Measurements from ENCODE around the gene MAP3K12. TPM values are rescaled to one million over a fixed set of nuclear protein-coding genes. Genes with fewer than 3 reads are reported as not detected.
"Not testable (repeated sequence)": the region's sequence is repeated elsewhere in the genome, so short reads cannot be mapped to it uniquely, and the experiment has no call there.

MAP3K12 gene
- total RNA-seq (ENCODE audit: low replicate concordance): 10.6 and 31.6 TPM in 2 replicates
- long read RNA-seq, partial matches to known transcripts: 0 of 2 reads
- long read RNA-seq, other reads (novel, unspliced or antisense): 2 of 2 reads

DNA sequence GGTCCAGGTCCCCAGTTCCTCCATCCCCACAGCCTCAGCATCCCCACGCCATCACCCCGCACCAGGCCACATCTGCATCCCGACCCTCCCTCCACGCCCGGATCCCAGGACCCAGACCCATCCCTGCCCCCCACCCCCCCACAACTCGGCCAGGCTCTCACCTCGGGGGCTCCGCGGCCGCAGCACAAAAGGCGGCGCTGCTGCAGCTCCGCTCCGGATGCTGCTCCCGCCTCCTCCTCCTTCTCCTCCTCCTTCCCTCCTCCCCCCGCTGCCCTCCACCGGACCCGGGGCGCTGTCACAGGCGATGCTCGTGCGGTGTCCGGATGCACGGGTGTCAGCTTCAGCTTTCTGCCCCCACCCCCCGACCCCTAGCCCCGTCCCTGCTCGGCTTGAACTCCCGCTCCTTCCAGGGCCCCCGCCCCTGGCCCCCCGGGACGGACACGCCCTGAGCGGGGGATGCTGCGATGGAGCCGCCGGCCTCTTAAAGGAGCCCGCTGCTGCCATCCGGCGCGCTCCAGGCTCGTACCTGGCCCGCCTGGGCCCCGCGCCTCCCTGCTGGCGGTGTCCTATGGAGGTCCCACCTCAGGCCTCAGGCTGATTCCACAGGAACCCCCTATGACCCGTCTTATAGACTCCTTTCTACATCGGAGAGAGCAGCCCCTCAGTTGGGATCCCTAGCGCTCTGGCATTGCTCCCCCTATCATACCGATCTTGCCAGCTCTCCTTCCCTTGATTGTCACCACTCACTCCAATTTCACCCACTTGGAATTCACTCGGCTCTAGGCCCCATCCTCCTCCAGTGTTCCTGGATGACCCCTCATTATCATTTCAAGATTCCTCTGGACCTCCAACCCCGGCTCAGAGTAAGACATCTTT lies at the start of gene MAP3K12:
TSS of gene MAP3K12 (minus strand) at position 193 of the 876 bp plus-strand sequence. CDS start 12,067 bp downstream, outside the sequence.
- no peaks in the 10 kb centered on the region for H3K27me3 Mint-ChIP-seq
- peaks cover 37% of the 10 kb centered on the region for H3K4me1 Mint-ChIP-seq (ENCODE audit: unreplicated experiment)
- H3K27ac Mint-ChIP-seq: peak within 1 kb of the TSS; percentile 94
- H3K9me3 Mint-ChIP-seq: peaks cover 3% of the 10 kb centered on the region
- no peaks in the 10 kb centered on the region for H3K36me3 Mint-ChIP-seq
- peak within 1 kb of the TSS; percentile 91 for H3K4me3 Mint-ChIP-seq
- TF ChIP-seq, protein P1, sequence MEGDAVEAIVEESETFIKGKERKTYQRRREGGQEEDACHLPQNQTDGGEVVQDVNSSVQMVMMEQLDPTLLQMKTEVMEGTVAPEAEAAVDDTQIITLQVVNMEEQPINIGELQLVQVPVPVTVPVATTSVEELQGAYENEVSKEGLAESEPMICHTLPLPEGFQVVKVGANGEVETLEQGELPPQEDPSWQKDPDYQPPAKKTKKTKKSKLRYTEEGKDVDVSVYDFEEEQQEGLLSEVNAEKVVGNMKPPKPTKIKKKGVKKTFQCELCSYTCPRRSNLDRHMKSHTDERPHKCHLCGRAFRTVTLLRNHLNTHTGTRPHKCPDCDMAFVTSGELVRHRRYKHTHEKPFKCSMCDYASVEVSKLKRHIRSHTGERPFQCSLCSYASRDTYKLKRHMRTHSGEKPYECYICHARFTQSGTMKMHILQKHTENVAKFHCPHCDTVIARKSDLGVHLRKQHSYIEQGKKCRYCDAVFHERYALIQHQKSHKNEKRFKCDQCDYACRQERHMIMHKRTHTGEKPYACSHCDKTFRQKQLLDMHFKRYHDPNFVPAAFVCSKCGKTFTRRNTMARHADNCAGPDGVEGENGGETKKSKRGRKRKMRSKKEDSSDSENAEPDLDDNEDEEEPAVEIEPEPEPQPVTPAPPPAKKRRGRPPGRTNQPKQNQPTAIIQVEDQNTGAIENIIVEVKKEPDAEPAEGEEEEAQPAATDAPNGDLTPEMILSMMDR (conservative IDR thresholded peaks at IDR 0.05): no peak
- DNase-seq (ENCODE audit: extremely low spot score, unreplicated experiment): no peak

GRCh38 chr12:53548354-53548753 lies 49.1 kb upstream of the MAP3K12 start:
- not testable (repeated sequence) for H3K4me3 Mint-ChIP-seq; H3K9me3 Mint-ChIP-seq; DNase-seq (ENCODE audit: extremely low spot score, unreplicated experiment); H3K27ac Mint-ChIP-seq; H3K27me3 Mint-ChIP-seq; H3K36me3 Mint-ChIP-seq
- H3K4me1 Mint-ChIP-seq (ENCODE audit: unreplicated experiment): peaks cover 12% of the 10 kb centered on the region

GRCh38 chr12:53543539-53543938 lies 44.3 kb upstream of the MAP3K12 start:
- Mint-ChIP-seq H3K36me3 (peaks cover 7% of the 10 kb centered on the region), H3K4me1 (ENCODE audit: unreplicated experiment) (peaks cover 8% of the 10 kb centered on the region), H3K9me3 (no peaks in the 10 kb centered on the region), H3K4me3 (no peak overlapping the region), H3K27me3 (no peaks in the 10 kb centered on the region), H3K27ac (peak overlapping the region; percentile 81)
- TF ChIP-seq, protein P1 (conservative IDR thresholded peaks at IDR 0.05): peak; percentile 87
- no peak for DNase-seq (ENCODE audit: extremely low spot score, unreplicated experiment)

DNA sequence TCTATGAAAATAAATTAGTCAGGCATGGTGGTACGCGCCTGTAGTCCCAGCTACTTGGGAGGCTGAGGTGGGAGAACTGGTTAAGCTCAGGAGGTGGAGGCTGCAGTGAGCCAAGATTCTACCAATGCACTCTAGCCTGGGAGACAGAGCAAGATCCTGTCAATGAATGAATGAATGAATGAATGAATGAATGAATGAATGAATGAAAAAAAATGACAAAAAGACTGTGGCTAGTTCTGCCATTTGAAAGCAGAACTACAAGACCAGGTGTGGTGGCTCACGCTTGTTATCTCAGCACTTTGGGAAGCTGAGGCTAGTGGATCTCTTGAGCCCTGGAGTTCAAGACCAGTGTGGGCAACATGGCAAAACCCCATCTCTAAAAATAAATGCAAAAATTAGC lies 40.3 kb upstream of the MAP3K12 start:
- peaks cover 13% of the 10 kb centered on the region for H3K36me3 Mint-ChIP-seq

DNA sequence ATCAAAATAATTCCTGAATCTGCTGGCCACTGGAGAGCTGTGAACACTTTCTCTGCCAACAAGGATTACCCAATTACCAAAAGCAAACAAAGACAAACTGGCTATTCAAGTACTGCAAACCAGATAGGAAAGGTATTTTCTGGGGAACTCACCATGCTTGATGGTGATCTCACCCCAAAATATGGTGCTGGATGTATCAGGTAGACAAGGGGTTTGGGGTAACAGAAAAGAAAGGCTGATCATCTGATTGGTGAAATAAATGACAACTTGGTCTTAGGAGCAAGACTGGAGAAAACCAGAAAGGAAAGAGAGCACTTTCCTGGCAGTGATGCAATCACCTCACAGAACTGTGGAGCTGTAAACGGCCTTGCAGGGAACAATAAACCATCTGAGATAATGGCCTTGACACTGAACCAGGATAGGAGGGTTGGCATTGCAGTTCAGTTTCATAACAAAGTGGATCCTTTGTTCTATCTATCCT lies 39.0 kb upstream of the MAP3K12 start:
- Mint-ChIP-seq H3K36me3 (peaks cover 16% of the 10 kb centered on the region), H3K4me3 (no peak overlapping the region), H3K27me3 (no peaks in the 10 kb centered on the region), H3K27ac (peak overlapping the region; percentile 66), H3K4me1 (ENCODE audit: unreplicated experiment) (peaks cover 10% of the 10 kb centered on the region), H3K9me3 (no peaks in the 10 kb centered on the region)
- TF ChIP-seq, protein P1 (conservative IDR thresholded peaks at IDR 0.05): no peak
- no peak for DNase-seq (ENCODE audit: extremely low spot score, unreplicated experiment)

More for the DNA sequence above, 40.3 kb upstream of the MAP3K12 start:
- Mint-ChIP-seq H3K27ac (no peak overlapping the region), H3K27me3 (no peaks in the 10 kb centered on the region), H3K9me3 (no peaks in the 10 kb centered on the region), H3K4me3 (no peak overlapping the region), H3K4me1 (ENCODE audit: unreplicated experiment) (peaks cover 14% of the 10 kb centered on the region)
- TF ChIP-seq, protein P1 (conservative IDR thresholded peaks at IDR 0.05): no peak
- DNase-seq (ENCODE audit: extremely low spot score, unreplicated experiment): no peak

- no peak overlapping the region for H3K4me3 Mint-ChIP-seq
- H3K27ac Mint-ChIP-seq: no peak overlapping the region
- no peaks in the 10 kb centered on the region for H3K27me3 Mint-ChIP-seq
- H3K36me3 Mint-ChIP-seq: peaks cover 19% of the 10 kb centered on the region
- H3K4me1 Mint-ChIP-seq (ENCODE audit: unreplicated experiment): peaks cover 10% of the 10 kb centered on the region
- TF ChIP-seq, protein P1 (conservative IDR thresholded peaks at IDR 0.05): no peak
- no peak for DNase-seq (ENCODE audit: extremely low spot score, unreplicated experiment)
- no peaks in the 10 kb centered on the region for H3K9me3 Mint-ChIP-seq
Observed at GRCh38 chr12:53536962-53537361, 37.7 kb upstream of the MAP3K12 start.

All from type B pancreatic cell (in vitro differentiated cells).